Measurements from ENCODE around the gene SHOC2.

The SHOC2 gene

GRCh38 chr10:110931769-110932381 lies 12.5 kb downstream of the SHOC2 start:
- H3K4me3 ChIP-seq (replicated peaks; ENCODE audit: low read depth, low read length): no peak overlapping the region
- no peak for TF ChIP-seq CTCF (IDR thresholded peaks at IDR 0.05; ENCODE audit: low read length, missing control alignments)
- DNase-seq (ENCODE audit: low read depth): no peak

GRCh38 chr10:110932505-110933180 lies 13.2 kb downstream of the SHOC2 start:
- H3K4me3 ChIP-seq (replicated peaks; ENCODE audit: low read depth, low read length): no peak overlapping the region
- no peak for TF ChIP-seq CTCF (IDR thresholded peaks at IDR 0.05; ENCODE audit: low read length, missing control alignments)
- DNase-seq (ENCODE audit: low read depth): no peak

- no peak for TF ChIP-seq CTCF (IDR thresholded peaks at IDR 0.05; ENCODE audit: low read length, missing control alignments)
- no peak for DNase-seq (ENCODE audit: low read depth)
- no peak overlapping the region for H3K4me3 ChIP-seq (replicated peaks; ENCODE audit: low read depth, low read length)
Observed at GRCh38 chr10:110936757-110937156, 17.4 kb downstream of the SHOC2 start.

- no peak for TF ChIP-seq CTCF (IDR thresholded peaks at IDR 0.05; ENCODE audit: low read length, missing control alignments)
- no peak overlapping the region for H3K4me3 ChIP-seq (replicated peaks; ENCODE audit: low read depth, low read length)
- no peak for DNase-seq (ENCODE audit: low read depth)
Observed at GRCh38 chr10:110939419-110939818, 20.0 kb downstream of the SHOC2 start.

- peak; percentile 90 for DNase-seq (ENCODE audit: low read depth)
- H3K4me3 ChIP-seq (replicated peaks; ENCODE audit: low read depth, low read length): no peak overlapping the region
- no peak for TF ChIP-seq CTCF (IDR thresholded peaks at IDR 0.05; ENCODE audit: low read length, missing control alignments)
Observed at GRCh38 chr10:110944792-110945396, 25.5 kb downstream of the SHOC2 start.

GRCh38 chr10:110946496-110946895 lies 27.1 kb downstream of the SHOC2 start:
- DNase-seq (ENCODE audit: low read depth): no peak
- H3K4me3 ChIP-seq (replicated peaks; ENCODE audit: low read depth, low read length): no peak overlapping the region
- TF ChIP-seq CTCF (IDR thresholded peaks at IDR 0.05; ENCODE audit: low read length, missing control alignments): no peak
